NT2/D1 (cell line): ENCODE measurements around the gene TPRA1.

Source experiments
- DNase-seq: peaks from one replicate; pipeline ENCODE4 v3.0.0-alpha.2; 2011; ENCODE audit warnings: low read depth, low spot score
- H3K27me3 ChIP-seq: 2 replicates; pipeline ENCODE4 v1.6.0; 2011; ENCODE audit warnings: mild to moderate bottlenecking; ENCODE audit not compliant: insufficient read length, insufficient read depth
- H3K36me3 ChIP-seq: 2 replicates; pipeline ENCODE4 v1.6.1; 2011; ENCODE audit warnings: mild to moderate bottlenecking, low read length, mixed read lengths; ENCODE audit not compliant: insufficient read depth, insufficient read length
- H3K4me1 ChIP-seq: 2 replicates; pipeline ENCODE4 v1.5.1; 2011; ENCODE audit not compliant: insufficient read depth, insufficient read length
- H3K4me3 ChIP-seq: 2 replicates; pipeline ENCODE4 v1.5.1; 2011; ENCODE audit warnings: low read depth; ENCODE audit not compliant: insufficient read length
- H3K9ac ChIP-seq: 2 replicates; pipeline ENCODE4 v1.6.0; 2011; ENCODE audit warnings: low read depth; ENCODE audit not compliant: insufficient read length
- H3K9me3 ChIP-seq: 2 replicates; pipeline ENCODE4 v1.5.1; 2011; ENCODE audit warnings: mild to moderate bottlenecking, low read length; ENCODE audit not compliant: insufficient read depth
- SUZ12 ChIP-seq: IDR thresholded peaks from 2 replicates; pipeline ENCODE4 v1.6.1; 2011; ENCODE audit not compliant: insufficient read length, insufficient read depth; ENCODE audit errors: extremely low read depth
- YY1 ChIP-seq: IDR thresholded peaks from 2 replicates; pipeline ENCODE4 v1.6.1; 2011; ENCODE audit not compliant: insufficient read length, insufficient read depth
- ZNF274 ChIP-seq: IDR thresholded peaks from 2 replicates; pipeline ENCODE4 v1.6.1; 2011; ENCODE audit warnings: mild to moderate bottlenecking, low read depth, low read length

The TPRA1 gene

DNA sequence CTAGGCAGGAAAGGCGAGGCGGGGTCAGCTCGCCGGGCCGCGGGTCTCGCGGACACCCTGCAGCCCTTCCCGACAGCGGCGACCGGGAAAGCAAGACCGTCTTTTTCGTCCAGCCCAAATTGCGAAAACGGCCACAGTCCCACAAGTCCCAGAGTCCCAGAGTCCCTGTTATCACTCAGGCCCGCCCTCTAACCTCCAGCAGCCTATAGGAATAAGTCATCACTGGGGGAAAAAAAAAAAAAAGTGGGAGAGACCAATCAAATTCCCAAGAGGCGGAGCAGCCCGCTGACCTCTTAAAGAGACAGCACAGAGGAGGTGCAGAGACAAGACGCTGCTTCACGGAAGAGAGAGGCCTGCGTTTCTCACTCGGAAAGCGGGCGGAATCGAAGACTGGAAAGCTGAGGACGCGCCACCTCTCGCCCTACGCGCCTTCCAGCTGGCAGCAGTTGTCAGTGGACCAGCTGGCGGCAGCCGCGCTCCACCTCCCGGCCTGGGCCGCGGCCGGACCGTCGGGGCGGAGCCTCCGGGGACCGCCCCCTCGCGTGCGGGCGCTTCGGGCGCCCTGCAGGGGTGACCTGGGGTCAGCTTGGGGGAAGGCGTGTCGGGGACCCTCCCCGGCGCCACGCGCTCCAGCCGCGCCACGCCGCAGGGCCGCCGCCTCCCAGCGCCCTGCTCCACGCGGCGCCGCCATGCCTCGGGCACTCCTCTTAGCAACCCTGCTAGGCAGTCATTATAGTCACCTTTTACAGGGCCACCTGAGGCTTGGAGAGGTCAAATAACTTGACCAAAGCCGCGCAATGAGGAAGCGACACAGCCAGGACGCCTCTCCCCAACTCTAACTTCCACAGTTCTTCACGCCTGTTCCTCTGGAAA, at the start of gene TPRA1:
Gene TPRA1 (minus strand): TSS at position 141 of the 873 bp plus-strand sequence. CDS start 10,587 bp downstream, outside the sequence.
- Histone ChIP-seq H3K9ac (peak within 1 kb of the TSS; percentile 96), H3K4me1 (peaks cover 9% of the 10 kb centered on the region), H3K36me3 (peaks cover 32% of the 10 kb centered on the region), H3K27me3 (peaks cover 3% of the 10 kb centered on the region), H3K4me3 (peak within 1 kb of the TSS; percentile 89), H3K9me3 (no peaks in the 10 kb centered on the region)
- TF ChIP-seq ZNF274 (no peak), SUZ12 (no peak), YY1 (no peak)
- peak; percentile 93 for DNase-seq

DNA sequence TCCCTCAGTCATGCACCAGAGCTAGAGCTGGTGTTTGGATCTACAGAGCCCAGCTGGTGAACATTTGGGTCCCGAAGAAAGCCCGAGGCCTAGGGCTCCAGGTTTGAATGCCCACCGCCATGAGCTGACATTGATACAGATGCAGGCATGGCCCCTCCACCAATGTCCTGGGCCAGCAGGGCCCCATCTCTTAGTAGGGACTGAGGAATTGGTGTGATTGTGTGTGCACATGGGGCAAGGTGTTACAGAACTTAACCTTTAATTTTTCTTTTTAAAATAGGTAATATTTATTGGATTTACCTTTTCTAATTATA, 49.5 kb upstream of the TPRA1 start:
- no peaks in the 10 kb centered on the region for H3K27me3 ChIP-seq
- H3K4me3 ChIP-seq: no peak overlapping the region
- no peak for TF ChIP-seq YY1
- no peak for TF ChIP-seq ZNF274
- no peak for TF ChIP-seq SUZ12
- H3K36me3 ChIP-seq: no peaks in the 10 kb centered on the region
- H3K9ac ChIP-seq: no peak overlapping the region
- peaks cover 13% of the 10 kb centered on the region for H3K4me1 ChIP-seq
- no peak for DNase-seq
- no peaks in the 10 kb centered on the region for H3K9me3 ChIP-seq

- Histone ChIP-seq H3K4me1 (peaks cover 13% of the 10 kb centered on the region), H3K36me3 (no peaks in the 10 kb centered on the region), H3K9ac (no peak overlapping the region), H3K27me3 (no peaks in the 10 kb centered on the region), H3K4me3 (no peak overlapping the region), H3K9me3 (no peaks in the 10 kb centered on the region)
- no peak for DNase-seq
- no peak for TF ChIP-seq SUZ12
- no peak for TF ChIP-seq YY1
- TF ChIP-seq ZNF274: no peak
These were observed 48.9 kb upstream of the TPRA1 start for GRCh38 chr3:127639173-127640041.

DNA sequence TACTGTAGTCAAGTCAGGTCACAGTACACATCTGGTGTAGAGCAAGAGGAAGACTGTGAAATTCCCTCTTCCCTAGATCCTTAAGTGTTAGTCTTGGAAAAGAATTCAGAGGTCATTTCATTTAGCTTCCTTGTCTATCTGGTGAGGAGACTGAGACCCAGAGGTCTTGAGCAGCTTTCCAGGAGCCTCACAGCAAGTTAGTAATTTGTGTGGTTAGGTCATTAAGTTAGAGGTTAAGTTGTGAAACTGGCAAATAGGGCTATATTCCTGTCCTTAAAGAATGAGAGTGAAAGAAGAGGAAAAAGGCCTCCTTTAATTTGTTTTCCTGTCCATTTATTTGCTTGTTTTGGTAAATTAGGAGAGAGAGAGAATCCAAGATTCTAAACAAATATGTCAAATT, 47.4 kb upstream of the TPRA1 start:
- no peak overlapping the region for H3K4me3 ChIP-seq
- peaks cover 13% of the 10 kb centered on the region for H3K4me1 ChIP-seq
- DNase-seq: no peak
- H3K27me3 ChIP-seq: no peaks in the 10 kb centered on the region
- no peaks in the 10 kb centered on the region for H3K36me3 ChIP-seq
- no peak for TF ChIP-seq YY1
- TF ChIP-seq ZNF274: no peak
- no peak for TF ChIP-seq SUZ12
- no peak overlapping the region for H3K9ac ChIP-seq
- H3K9me3 ChIP-seq: no peaks in the 10 kb centered on the region

DNA sequence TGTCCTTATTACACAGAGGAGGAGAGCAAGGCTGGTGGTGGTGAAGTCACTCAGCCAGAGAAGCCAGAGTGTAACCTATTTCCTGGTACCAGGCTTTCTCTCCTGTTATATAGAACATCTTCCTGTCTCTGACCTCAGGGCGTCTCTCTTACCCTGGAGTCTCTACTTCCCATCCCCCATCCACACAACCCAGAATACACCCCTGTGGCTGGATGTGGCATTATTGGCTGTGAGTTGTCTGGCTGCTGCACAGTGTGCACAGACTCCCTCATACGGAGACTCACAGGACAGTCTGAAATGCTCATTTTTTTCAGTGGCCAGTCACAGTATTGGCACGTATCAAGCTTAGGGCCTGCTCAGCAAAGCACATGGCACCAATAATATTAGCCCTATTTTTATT, 47.0 kb upstream of the TPRA1 start:
- H3K4me1 ChIP-seq: peaks cover 13% of the 10 kb centered on the region
- no peaks in the 10 kb centered on the region for H3K9me3 ChIP-seq
- no peak overlapping the region for H3K9ac ChIP-seq
- TF ChIP-seq YY1 (no peak), SUZ12 (no peak), ZNF274 (no peak)
- no peaks in the 10 kb centered on the region for H3K27me3 ChIP-seq
- DNase-seq: no peak
- no peaks in the 10 kb centered on the region for H3K36me3 ChIP-seq
- H3K4me3 ChIP-seq: no peak overlapping the region

DNA sequence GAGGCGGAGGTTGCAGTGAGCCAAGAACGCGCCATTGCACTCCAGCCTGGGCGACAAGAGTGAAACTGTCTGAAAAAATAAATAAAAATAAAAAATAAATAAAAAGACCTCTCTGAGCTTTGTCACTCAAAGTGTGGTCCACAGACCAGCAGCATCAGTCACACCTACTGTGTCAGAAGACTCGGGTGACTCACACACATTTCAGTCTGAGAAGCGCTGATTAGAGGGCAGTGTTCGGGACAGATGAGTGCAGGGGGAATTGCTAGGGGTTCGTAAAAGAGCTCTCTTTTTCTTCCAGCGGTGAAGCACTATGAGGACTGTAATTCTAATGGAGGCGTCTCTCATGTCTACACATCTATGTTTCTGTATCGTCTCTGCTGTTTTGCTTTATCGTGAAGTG, 44.1 kb upstream of the TPRA1 start:
- no peak for DNase-seq
- TF ChIP-seq SUZ12 (no peak), YY1 (no peak), ZNF274 (no peak)
- Histone ChIP-seq H3K27me3 (peaks cover 13% of the 10 kb centered on the region), H3K4me1 (peaks cover 15% of the 10 kb centered on the region), H3K4me3 (no peak overlapping the region), H3K36me3 (no peaks in the 10 kb centered on the region), H3K9me3 (no peaks in the 10 kb centered on the region), H3K9ac (no peak overlapping the region)

- Histone ChIP-seq H3K9me3 (peaks cover 7% of the 10 kb centered on the region; the same call in 1 of the 2 replicates), H3K4me1 (peaks cover 7% of the 10 kb centered on the region), H3K36me3 (no peaks in the 10 kb centered on the region), H3K4me3 (no peak overlapping the region), H3K9ac (no peak overlapping the region), H3K27me3 (peaks cover 35% of the 10 kb centered on the region)
- TF ChIP-seq SUZ12 (no peak), ZNF274 (no peak), YY1 (no peak)
- no peak for DNase-seq
These were observed 41.7 kb upstream of the TPRA1 start for GRCh38 chr3:127632035-127632820.
